Hepatic stellate cell (primary cell): ENCODE data around the gene CENPT.
"Not testable (repeated sequence)": the region's sequence is repeated elsewhere in the genome, so short reads cannot be mapped to it uniquely, and the experiment has no call there.

Experiments
- DNase-seq: peaks from one replicate; pipeline ENCODE4 v3.0.0; 2011; ENCODE audit warnings: low spot score

The CENPT gene

DNA sequence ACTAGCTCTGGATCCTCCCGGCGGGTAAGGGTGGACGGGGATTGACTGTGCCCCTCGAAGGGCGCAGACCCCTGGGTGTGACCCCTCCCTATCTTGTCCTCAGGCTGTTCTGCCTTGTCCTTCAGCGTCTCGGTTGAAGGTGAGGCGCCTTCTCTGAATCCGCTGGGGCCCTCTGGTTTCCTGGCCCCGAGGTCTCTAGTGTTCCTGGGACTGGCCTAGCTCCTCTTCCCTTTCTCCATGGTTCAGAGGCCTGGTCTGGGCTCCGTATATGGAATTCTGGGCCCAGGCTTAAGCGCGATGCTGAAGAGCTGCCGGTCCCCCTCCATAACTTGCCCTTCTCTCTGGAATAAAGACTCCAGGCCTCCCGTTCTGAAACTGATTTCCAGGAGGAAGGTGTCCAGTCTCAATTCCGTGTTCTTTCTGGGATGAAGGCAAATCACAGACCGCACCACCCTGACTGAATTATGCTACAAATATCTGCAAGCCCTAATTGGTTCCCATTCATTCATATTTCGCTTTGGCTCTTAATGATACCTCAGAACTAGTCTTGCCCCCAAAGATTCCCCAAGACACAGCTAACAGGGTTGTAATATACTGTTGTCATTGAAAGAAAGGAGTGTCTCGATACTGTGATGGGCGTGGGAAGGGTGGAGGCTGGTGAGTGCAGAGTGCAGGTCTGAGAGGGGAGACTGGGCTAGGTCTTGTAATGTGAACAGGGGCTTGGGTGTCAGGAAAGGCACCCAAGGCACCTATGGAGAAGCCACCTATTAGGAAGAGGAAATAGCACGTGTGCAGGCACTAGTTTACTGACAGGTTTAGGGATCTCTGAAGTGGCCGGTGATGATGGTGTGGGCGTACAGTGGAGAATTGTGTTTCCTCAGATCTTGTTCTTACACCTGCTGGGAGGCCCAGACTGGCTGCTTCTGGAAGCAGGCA is 26.2 kb upstream of the CENPT start:
- no peak for DNase-seq

DNA sequence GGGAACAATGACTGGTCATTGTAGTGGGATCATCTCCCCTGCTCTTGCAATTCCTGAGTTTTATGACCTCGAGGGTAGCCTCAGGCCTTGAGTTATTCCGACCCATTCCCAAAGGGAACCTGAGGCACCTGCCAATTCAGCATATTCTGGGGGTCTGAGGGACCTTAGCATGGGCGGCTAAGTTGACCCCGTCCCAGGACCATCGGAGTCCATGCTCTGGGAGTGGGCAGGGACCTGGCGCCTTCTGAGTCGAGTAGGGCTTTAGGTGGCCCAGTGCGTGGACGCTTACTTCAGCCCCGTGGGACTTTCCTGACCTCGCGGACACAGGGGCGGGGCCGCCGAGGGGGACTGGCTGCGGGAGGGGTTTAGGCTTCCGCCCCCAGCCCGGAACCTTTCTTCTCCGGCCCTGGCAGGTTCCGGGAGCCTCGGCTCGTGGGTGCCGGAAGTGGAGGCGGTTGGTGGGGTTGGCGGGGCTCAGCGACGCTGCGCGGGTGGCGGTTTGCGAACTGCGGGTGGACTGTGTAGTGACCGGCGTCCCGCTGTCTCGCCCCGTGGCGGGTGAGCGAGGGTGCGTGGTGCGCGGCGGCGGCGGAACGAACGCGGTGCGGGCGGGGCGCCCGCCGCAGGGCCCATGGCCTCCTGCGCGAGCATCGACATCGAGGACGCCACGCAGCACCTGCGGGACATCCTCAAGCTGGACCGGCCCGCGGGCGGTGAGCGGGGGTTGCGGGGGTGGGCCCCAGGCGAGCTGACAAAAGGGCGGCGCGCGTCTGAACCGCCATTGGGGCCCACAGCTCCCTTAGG is 25.3 kb upstream of the CENPT start, which contains the start of gene EDC4:
Gene EDC4 (plus strand): TSS at position 422 of the 804 bp plus-strand sequence. CDS start 210 bp downstream, at position 632.
- peak; percentile 92 for DNase-seq

- DNase-seq: no peak
Observed at GRCh38 chr16:67872131-67872630, 24.7 kb upstream of the CENPT start.

DNA sequence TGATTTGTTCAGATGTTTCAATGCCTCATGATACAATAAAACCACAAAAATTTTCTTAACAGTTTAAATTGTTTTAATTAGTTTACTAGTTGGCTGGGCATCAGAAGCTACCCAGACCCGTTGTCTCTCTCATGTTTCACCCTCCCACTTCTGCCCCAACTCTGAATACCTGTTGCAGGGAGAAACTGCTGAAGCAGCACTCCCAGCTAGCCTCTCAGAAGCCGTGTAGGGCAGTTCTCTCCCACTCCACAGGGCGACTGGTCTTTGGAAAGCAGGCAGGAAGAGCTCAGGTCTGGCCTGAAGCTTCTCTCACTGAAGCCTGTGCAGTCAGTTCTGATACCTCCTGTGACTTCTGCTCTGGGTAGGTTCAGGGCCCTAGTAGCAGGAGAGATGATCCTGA is 23.8 kb upstream of the CENPT start:
- DNase-seq: no peak

DNA sequence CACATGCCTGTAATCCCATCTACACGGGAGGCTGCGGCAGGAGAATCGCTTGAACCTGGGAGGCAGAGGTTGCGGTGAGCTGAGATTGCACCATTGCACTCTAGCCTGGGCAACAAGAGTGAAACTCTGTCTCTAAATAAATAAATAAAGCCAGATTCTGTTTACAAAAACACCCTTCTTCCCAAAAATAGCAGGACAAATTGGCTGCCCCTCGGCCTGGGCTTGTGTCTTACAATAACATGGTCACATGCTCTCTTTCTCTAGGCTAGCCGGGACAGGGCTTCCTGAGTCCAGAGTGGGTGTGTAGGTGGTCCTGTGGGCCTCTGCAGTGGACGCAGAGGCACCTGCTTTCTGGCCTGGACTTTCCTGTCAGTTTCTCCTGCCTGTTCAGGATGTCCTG is 22.2 kb upstream of the CENPT start:
- DNase-seq: no peak

DNA sequence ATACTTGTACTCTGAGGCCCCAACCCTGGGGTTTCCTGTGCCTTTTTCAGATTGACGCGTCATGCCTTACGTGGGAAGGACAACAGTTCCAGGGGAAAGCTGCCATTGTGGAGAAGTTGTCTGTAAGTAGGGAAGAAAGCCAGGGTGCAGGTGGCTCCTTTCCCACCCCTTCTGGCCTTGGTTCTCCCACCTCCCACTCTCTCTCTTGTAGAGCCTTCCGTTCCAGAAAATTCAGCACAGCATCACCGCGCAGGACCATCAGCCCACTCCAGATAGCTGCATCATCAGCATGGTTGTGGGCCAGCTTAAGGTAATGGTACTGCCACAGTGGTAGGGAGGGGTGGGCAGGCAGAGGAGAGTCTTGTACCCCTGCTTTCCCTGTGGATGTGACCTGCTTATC is 20.8 kb upstream of the CENPT start:
- no peak for DNase-seq

GRCh38 chr16:67865318-67865717 is 17.8 kb upstream of the CENPT start:
- DNase-seq: peak; percentile 55

DNA sequence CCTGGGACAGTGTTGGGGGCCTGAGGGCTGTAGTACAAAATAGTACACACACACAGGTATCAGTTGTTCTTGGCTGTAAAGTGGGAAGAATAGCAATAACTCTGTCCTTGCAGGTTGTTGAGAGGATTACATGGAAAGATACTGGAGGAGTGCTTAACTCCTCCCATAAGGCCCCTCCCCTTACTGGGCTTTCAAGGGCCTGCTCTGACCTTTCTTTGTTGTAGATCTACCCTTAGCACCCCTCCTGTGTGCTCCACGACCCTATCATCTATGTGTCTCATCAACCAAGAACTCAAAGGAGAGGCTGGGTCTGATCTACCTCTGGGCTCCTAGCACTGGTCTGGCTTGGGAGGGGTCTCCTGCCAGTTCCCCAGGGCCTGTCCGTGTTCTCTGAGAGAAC is 17.1 kb upstream of the CENPT start:
- DNase-seq: no peak

- DNase-seq: not testable (repeated sequence)
Observed at GRCh38 chr16:67864044-67864443, 16.6 kb upstream of the CENPT start.

DNA sequence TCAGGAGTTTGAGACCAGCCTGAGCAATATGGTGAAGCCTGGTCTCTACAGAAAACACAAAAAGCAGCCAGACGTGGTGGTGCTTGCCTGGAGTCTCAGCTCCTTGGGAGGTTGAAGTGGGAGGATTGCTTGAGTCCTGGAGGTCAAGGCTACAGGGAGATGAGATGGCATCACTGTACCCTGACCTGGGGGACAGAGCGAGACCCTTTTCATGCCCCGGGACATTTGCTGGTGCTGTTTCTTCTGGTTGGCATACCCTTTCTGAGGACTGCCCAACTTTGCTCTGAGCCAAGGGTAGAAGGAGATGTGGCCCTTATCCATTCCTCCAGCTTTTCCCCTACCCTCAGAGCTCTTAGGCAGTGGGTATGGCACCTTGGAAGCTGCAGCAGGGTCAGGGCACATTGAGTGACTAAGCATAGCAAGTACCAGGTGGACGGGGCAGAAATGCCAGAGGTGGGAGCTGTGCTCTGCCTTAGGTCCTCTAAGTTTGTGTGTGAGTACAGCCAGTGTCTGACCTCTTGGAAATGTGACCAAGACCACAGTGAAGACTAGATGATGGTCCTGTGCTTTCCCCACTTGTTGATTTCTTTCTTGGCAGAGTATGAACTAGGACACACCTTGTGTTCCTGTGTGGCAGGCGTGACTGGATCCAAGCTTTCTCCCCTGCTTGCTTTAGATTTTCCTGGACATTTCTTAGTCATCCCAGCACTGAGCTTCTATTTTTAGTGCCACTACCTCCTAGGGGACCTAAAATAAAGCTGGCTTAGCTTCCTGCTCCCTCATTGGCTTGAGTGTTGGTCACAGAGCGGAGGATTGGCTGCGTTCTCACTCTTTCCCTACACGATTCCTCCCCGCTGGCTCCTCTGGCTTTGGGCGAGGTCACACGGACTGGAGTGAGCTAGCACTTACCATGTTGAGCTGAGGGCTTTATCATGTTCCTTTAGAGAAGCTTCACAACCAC is 15.4 kb upstream of the CENPT start:
- DNase-seq: peak; percentile 92

DNA sequence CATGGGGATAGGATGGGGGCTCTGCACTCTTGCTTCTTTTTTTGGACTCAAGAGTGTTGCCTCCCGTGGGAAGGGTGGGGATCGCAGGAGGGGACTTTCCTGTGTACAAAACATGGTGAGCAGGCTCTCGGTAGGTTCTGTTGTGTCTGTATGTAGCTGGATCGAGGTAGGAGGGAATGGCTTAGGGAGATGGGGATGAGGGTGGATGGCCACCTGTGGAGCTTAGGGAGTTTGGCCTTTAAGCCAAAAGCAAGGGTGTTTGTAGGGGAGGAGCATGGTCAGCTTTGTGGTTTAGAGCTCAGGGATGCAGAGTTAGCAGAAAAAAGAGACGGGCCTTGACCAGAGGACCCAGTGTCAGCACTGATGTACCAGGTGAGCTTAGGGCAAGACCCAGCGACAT is 14.4 kb upstream of the CENPT start:
- DNase-seq: no peak

GRCh38 chr16:67860589-67861398 is 13.3 kb upstream of the CENPT start:
- no peak for DNase-seq

DNA sequence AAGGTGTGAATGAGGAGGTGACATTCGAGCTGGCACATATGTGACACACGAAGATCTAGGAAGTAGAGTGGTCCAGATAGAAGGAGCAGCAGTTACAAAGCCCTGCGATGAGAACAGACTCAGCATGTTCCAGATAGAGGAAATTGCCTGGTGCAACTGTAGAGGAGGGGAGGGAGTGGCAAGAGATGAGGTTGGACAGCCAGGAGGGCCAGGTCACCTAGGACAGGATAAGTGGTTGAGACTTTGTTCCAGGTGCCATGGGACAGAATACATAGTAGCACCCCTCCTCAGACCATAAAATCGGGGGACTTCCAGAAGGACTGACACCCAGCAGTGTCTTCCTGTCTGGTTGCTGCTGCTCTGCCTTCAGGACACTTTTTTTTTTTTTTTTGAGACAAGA is 11.0 kb upstream of the CENPT start:
- no peak for DNase-seq

GRCh38 chr16:67857547-67858233 is 10.2 kb upstream of the CENPT start:
- DNase-seq: peak; percentile 94

DNA sequence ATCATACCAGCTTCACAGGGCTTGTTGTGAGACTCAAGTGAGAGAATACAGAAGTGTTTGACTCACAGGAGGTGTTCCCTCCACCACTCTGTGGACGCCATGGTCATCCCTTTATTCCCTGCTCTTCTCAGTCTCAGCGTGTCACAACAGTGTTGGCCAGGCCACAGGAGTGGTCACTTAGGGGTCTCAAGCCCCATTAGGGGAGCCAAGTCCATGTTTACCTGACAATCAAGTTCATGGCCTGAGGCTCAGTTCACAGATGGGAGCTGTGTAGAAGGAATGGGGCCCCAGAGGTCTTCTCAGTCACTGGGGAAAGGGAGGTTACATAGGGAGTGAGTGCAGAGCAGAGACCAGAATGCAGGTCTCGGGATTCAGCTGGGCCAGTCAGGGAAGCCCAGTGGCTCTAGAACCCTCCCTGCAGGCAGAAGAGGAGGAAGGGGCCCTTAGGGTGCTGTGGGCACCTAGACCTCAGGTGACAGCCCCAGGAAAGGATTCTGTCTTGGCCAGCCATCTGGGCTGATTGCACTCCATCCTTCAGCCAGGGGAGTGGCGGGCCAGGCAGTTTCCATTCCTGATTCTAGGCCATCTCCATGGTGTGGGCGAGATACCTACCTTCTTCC is 9.5 kb upstream of the CENPT start:
- DNase-seq: no peak

DNA sequence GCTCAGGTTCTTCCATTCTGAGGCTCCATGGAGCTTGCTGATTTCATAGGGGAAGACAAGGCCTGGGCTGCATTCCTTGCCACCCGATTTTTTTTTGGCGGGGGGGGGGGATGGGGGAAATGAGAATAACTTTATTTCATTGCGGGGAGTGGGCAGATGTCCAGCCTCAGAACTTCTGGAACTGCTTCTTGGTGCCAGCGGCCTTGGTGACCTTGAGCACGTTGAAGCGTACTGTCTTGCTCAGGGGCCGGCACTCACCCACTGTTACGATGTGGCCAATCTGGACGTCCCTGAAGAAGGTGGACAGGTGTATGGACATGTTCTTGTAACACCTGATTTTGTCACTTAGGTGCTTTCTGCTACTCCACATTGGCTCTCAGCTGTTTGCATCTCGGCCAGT is 8.3 kb upstream of the CENPT start:
- no peak for DNase-seq

DNA sequence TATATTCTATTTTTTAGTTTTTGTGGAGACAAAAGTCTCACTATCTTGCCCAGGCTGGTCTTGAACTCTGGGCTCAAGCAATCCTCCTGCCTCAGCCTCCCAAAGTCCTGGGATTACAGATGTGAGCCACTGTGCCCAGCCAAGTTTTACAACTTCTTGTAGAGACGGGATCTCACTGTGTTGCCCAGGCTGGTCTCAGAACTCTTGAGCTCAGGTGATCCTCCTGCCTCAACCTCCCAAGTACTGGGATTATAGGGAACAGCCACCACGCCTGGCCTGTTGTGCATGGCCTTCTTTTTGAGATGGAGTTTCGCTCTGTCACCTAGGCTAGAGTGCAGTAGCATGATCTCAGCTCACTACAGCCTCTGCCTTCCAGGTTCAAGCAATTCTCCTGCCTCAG is 6.2 kb upstream of the CENPT start:
- no peak for DNase-seq

- no peak for DNase-seq
Observed at GRCh38 chr16:67848118-67848517, 625 bp upstream of the CENPT start.

GRCh38 chr16:67846320-67847063 is 1.0 kb downstream of the CENPT start, which contains the start of gene NUTF2:
Gene NUTF2, plus strand, starts transcription at chr16:67846933. Its CDS starts 18,198 bp downstream, at chr16:67865131.
- peak; percentile 94 for DNase-seq
